SK-N-SH treated with all-trans-retinoic acid at 6 μM for 48 hours (cell line): ENCODE results near the gene POLG2.

Experiments used
- ATAC-seq: fragments of 200-7000 bp; cut with Tn5 transposase; 3 replicates; pipeline ENCODE4 v1.9.1; 2020; ENCODE audit warnings: mild to moderate bottlenecking, moderate library complexity
- BACH2 ChIP-seq: fragments of 250-450 bp; sonication (Bioruptor Pico); IDR thresholded peaks from 2 replicates; pipeline ENCODE4 v1.9.0; 2021; ENCODE audit warnings: mild to moderate bottlenecking, borderline replicate concordance
- CREB5 ChIP-seq: fragments of 250-450 bp; sonication (Bioruptor Pico); IDR thresholded peaks from 2 replicates; pipeline ENCODE4 v1.5.1; 2020; ENCODE audit warnings: low read depth, mild to moderate bottlenecking, moderate library complexity
- CSDC2 ChIP-seq: fragments of 250-450 bp; sonication (Bioruptor Pico); IDR thresholded peaks from 2 replicates; pipeline ENCODE4 v1.5.0; 2020; ENCODE audit warnings: mild to moderate bottlenecking, moderate library complexity
- ESRRG ChIP-seq: fragments of 250-450 bp; sonication (Bioruptor Pico); IDR thresholded peaks from 2 replicates; pipeline ENCODE4 v1.6.1; 2021; ENCODE audit warnings: mild to moderate bottlenecking
- GLIS3 ChIP-seq: fragments of 250-450 bp; sonication (Bioruptor Pico); IDR thresholded peaks from 2 replicates; pipeline ENCODE4 v1.5.0; 2020; ENCODE audit warnings: mild to moderate bottlenecking, moderate library complexity
- ISL1 ChIP-seq: fragments of 250-450 bp; sonication (Bioruptor Pico); IDR thresholded peaks from 2 replicates; pipeline ENCODE4 v2.1.2; 2022; ENCODE audit warnings: mild to moderate bottlenecking, moderate library complexity
- OSR1 ChIP-seq: fragments of 250-450 bp; sonication (Bioruptor Pico); IDR thresholded peaks from 2 replicates; pipeline ENCODE4 v1.8.0; 2022; ENCODE audit warnings: moderate library complexity, mild to moderate bottlenecking, inconsistent platforms
- PATZ1 ChIP-seq: fragments of 250-450 bp; sonication (Bioruptor Pico); IDR thresholded peaks from 2 replicates; pipeline ENCODE4 v1.8.0; 2020; ENCODE audit warnings: mild to moderate bottlenecking, moderate library complexity, borderline replicate concordance
- POU6F1 ChIP-seq: fragments of 250-450 bp; sonication (Bioruptor Pico); IDR thresholded peaks from 2 replicates; pipeline ENCODE4 v1.8.0; 2021; ENCODE audit warnings: low read depth, mild to moderate bottlenecking, moderate library complexity, borderline replicate concordance
- PPARA ChIP-seq: fragments of 250-450 bp; sonication (Bioruptor Pico); IDR thresholded peaks from 2 replicates; pipeline ENCODE4 v1.5.0; 2020; ENCODE audit warnings: mild to moderate bottlenecking, borderline replicate concordance
- RARB ChIP-seq: fragments of 250-450 bp; sonication (Bioruptor Pico); IDR thresholded peaks from 2 replicates; pipeline ENCODE4 v1.8.0; 2021; ENCODE audit warnings: mild to moderate bottlenecking, moderate library complexity
- SNAI2 ChIP-seq: fragments of 250-450 bp; sonication (Bioruptor Pico); IDR thresholded peaks from 2 replicates; pipeline ENCODE4 v1.5.0; 2020; ENCODE audit warnings: mild to moderate bottlenecking, moderate library complexity
- TCF4 ChIP-seq: fragments of 250-450 bp; sonication (Bioruptor Pico); IDR thresholded peaks from 2 replicates; pipeline ENCODE4 v1.8.0; 2021; ENCODE audit warnings: mild to moderate bottlenecking, moderate library complexity, borderline replicate concordance
- TOX ChIP-seq: fragments of 250-450 bp; sonication (Bioruptor Pico); IDR thresholded peaks from 2 replicates; pipeline ENCODE4 v1.8.0; 2021; ENCODE audit warnings: mild to moderate bottlenecking, moderate library complexity, borderline replicate concordance
- ZFP3 ChIP-seq: fragments of 250-450 bp; sonication (Bioruptor Pico); IDR thresholded peaks from 2 replicates; pipeline ENCODE4 v1.5.0; 2020; ENCODE audit warnings: mild to moderate bottlenecking, moderate library complexity
- ZFP30 ChIP-seq: fragments of 450-650 bp; formaldehyde crosslinking; IDR thresholded peaks from 2 replicates; pipeline ENCODE4 v1.5.0; 2022; ENCODE audit warnings: mild to moderate bottlenecking, moderate library complexity
- ZNF565 ChIP-seq: fragments of 450-650 bp; formaldehyde crosslinking; conservative IDR thresholded peaks from 2 replicates; pipeline ENCODE4 v1.5.0; 2020; ENCODE audit warnings: low read depth, mild to moderate bottlenecking, moderate library complexity
- ZNF70 ChIP-seq: fragments of 450-650 bp; formaldehyde crosslinking; IDR thresholded peaks from 2 replicates; pipeline ENCODE4 v1.5.0; 2020; ENCODE audit warnings: mild to moderate bottlenecking, moderate library complexity
- ZNF8 ChIP-seq: fragments of 450-650 bp; formaldehyde crosslinking; IDR thresholded peaks from 2 replicates; pipeline ENCODE4 v1.5.0; 2020; ENCODE audit warnings: mild to moderate bottlenecking, moderate library complexity
- TF ChIP-seq, protein P1 (sequence below): fragments of 250-450 bp; sonication (Bioruptor Pico); IDR thresholded peaks from 2 replicates; pipeline ENCODE4 v1.5.0; 2020; ENCODE audit warnings: mild to moderate bottlenecking, moderate library complexity
- TF ChIP-seq, protein P2 (sequence below): fragments of 250-450 bp; sonication (Bioruptor Pico); IDR thresholded peaks from 2 replicates; pipeline ENCODE4 v1.5.1; 2021; ENCODE audit warnings: mild to moderate bottlenecking, moderate library complexity

POLG2 gene

GRCh38 chr17:64477849-64478248, 19.0 kb downstream of the POLG2 start:
- ATAC-seq: no peak
- TF ChIP-seq SNAI2: no peak
- no peak for TF ChIP-seq ZNF70 (CRISPR knock-in tag)
- TF ChIP-seq TCF4 (CRISPR knock-in tag): no peak
- TF ChIP-seq POU6F1 (CRISPR knock-in tag): no peak
- TF ChIP-seq ZNF565: no peak
- no peak for TF ChIP-seq PPARA
- TF ChIP-seq ISL1 (CRISPR knock-in tag): no peak
- no peak for TF ChIP-seq OSR1
- no peak for TF ChIP-seq ESRRG (CRISPR knock-in tag)
- TF ChIP-seq ZNF8 (CRISPR knock-in tag): no peak
- TF ChIP-seq BACH2 (CRISPR knock-in tag): no peak
- TF ChIP-seq CSDC2: no peak
- TF ChIP-seq CREB5 (CRISPR knock-in tag): no peak
- no peak for TF ChIP-seq TOX (CRISPR knock-in tag)

- peak; percentile 37; the same call in 2 of the 3 replicates for ATAC-seq
- TF ChIP-seq, protein P1, sequence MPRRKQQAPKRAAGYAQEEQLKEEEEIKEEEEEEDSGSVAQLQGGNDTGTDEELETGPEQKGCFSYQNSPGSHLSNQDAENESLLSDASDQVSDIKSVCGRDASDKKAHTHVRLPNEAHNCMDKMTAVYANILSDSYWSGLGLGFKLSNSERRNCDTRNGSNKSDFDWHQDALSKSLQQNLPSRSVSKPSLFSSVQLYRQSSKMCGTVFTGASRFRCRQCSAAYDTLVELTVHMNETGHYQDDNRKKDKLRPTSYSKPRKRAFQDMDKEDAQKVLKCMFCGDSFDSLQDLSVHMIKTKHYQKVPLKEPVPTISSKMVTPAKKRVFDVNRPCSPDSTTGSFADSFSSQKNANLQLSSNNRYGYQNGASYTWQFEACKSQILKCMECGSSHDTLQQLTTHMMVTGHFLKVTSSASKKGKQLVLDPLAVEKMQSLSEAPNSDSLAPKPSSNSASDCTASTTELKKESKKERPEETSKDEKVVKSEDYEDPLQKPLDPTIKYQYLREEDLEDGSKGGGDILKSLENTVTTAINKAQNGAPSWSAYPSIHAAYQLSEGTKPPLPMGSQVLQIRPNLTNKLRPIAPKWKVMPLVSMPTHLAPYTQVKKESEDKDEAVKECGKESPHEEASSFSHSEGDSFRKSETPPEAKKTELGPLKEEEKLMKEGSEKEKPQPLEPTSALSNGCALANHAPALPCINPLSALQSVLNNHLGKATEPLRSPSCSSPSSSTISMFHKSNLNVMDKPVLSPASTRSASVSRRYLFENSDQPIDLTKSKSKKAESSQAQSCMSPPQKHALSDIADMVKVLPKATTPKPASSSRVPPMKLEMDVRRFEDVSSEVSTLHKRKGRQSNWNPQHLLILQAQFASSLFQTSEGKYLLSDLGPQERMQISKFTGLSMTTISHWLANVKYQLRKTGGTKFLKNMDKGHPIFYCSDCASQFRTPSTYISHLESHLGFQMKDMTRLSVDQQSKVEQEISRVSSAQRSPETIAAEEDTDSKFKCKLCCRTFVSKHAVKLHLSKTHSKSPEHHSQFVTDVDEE (CRISPR knock-in tag): no peak
- TF ChIP-seq OSR1 (no peak), PPARA (no peak), GLIS3 (CRISPR knock-in tag) (no peak), ESRRG (CRISPR knock-in tag) (no peak), RARB (CRISPR knock-in tag) (no peak), ZFP3 (no peak), POU6F1 (CRISPR knock-in tag) (no peak), ZNF70 (CRISPR knock-in tag) (no peak), TOX (CRISPR knock-in tag) (no peak), SNAI2 (no peak), ISL1 (CRISPR knock-in tag) (no peak), PATZ1 (CRISPR knock-in tag) (no peak), ZFP30 (CRISPR knock-in tag) (no peak), BACH2 (CRISPR knock-in tag) (no peak), ZNF8 (CRISPR knock-in tag) (no peak), CREB5 (CRISPR knock-in tag) (no peak), ZNF565 (no peak)
- TF ChIP-seq, protein P2, sequence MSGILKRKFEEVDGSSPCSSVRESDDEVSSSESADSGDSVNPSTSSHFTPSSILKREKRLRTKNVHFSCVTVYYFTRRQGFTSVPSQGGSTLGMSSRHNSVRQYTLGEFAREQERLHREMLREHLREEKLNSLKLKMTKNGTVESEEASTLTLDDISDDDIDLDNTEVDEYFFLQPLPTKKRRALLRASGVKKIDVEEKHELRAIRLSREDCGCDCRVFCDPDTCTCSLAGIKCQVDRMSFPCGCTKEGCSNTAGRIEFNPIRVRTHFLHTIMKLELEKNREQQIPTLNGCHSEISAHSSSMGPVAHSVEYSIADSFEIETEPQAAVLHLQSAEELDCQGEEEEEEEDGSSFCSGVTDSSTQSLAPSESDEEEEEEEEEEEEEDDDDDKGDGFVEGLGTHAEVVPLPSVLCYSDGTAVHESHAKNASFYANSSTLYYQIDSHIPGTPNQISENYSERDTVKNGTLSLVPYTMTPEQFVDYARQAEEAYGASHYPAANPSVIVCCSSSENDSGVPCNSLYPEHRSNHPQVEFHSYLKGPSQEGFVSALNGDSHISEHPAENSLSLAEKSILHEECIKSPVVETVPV (CRISPR knock-in tag): no peak
- TF ChIP-seq, all 23 proteins: peak for 0
Measured at GRCh38 chr17:64472564-64472963, 24.3 kb downstream of the POLG2 start.
